K562 treated with DMSO at 1 percent for 12 hours (cell line): ENCODE data around the gene ITPKB. TPM values are rescaled to one million over a fixed set of nuclear protein-coding genes. Genes with fewer than 3 reads are reported as not detected.

ENCODE experiments used
- total RNA-seq: library from RNA; unstranded; fragments of 300-600 nt; gene quantifications from 2 replicates; pipeline ENCODE4 v1.2.3, GENCODE V29; 2022; ENCODE audit not compliant: insufficient read depth

Gene ITPKB
- total RNA-seq, result not detected in 2 replicates

DNA sequence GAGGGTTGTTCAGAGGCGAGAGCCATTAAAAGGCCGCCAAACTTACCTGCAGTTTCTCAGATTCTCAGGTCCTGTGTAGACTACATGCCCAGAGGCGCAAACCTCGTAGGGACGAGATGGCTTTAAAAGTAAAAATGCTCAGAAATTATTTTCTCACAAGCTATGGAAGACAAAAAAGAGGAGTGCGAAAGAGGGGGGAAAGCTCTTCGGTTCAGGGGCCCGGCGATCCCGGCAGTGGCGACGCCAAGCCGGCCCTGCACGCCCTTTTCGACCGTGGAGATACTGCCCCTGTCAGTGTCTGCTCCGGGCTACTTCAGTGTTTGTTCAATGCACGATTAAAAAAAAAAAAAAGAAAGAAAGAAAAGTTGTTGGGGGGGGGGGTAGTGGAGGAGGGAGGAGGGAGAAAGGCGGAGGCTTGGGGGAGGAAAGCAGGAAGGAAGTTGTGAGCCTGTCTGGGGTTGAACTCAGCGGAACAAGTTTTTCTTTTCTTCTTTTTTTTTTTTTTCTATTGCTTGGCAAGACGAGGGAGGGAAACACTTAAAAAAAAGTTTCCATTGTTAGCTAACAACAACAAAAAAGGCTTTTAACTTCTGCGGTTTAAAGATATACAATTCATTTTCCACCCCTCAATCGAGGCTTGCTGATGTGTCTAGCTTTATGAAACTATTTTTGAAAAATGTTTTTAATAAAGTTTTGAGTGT lies at the start of gene ITPKB:
TSS of gene ITPKB (minus strand) at position 288 of the 701 bp plus-strand sequence. CDS start 1,824 bp downstream, outside the sequence.

Other genes with a start within 250 kb of the ITPKB start
- gene STUM, start 190.5 kb downstream of the ITPKB start, total RNA-seq, result not detected in 2 replicates
- gene PSEN2, start 131.3 kb upstream of the ITPKB start, total RNA-seq, result 13.1 and 17.7 TPM in 2 replicates
- 71.6 and 97.9 TPM in 2 replicates for gene COQ8A, start 201.0 kb upstream of the ITPKB start, total RNA-seq